HCT116 (cell line): ENCODE measurements around the gene SEC16B.

Experiments
- EZH2 ChIP-seq: fragments of 200-600 bp; sonication (generic); IDR thresholded peaks from 2 replicates; pipeline ENCODE4 v1.6.1; 2017; ENCODE audit warnings: antibody characterized with exemption, mixed run types
- POLR2A ChIP-seq: IDR thresholded peaks from 2 replicates; pipeline ENCODE4 v1.7.0; 2011; ENCODE audit warnings: borderline replicate concordance; ENCODE audit not compliant: insufficient read depth, insufficient read length; ENCODE audit errors: extremely low read depth
- SIN3A ChIP-seq: IDR thresholded peaks from 2 replicates; pipeline ENCODE4 v1.6.1; 2012; ENCODE audit warnings: low read depth

- no peak for TF ChIP-seq SIN3A
- TF ChIP-seq POLR2A, result no peak
- no peak for TF ChIP-seq EZH2
These were observed 13.2 kb upstream of the SEC16B start for GRCh38 chr1:177983077-177983476.
